PC-9 (cell line): ENCODE measurements around the gene AAK1.

ENCODE experiments used
- CTCF ChIP-seq: fragments of 200-600 bp; sonication (generic); conservative IDR thresholded peaks from 2 replicates; pipeline ENCODE4 v1.6.1; 2017; ENCODE audit warnings: mixed run types, antibody characterized with exemption, mild to moderate bottlenecking, moderate library complexity
- EZH2 ChIP-seq: fragments of 200-600 bp; sonication (generic); IDR thresholded peaks from 2 replicates; pipeline ENCODE4 v1.8.0; 2017; ENCODE audit warnings: antibody characterized with exemption, low read depth

GRCh38 chr2:69676146-69676545, 32.6 kb upstream of the AAK1 start:
- TF ChIP-seq CTCF (no peak), EZH2 (no peak)
